Mammary epithelial cell (primary cell): ENCODE results near the gene CHKB.

Experiments used
- EZH2 ChIP-seq: IDR thresholded peaks from 2 replicates; pipeline ENCODE4 v1.6.1; 2012; ENCODE audit warnings: low read length, inconsistent platforms, borderline replicate concordance
- TF ChIP-seq, protein P1 (sequence below), 2 donors: IDR thresholded peaks in 1 of 2; conservative IDR thresholded peaks in 1 of 2; 2 replicates each; pipeline ENCODE4 v1.5.1; 2011 to 2012; ENCODE audit warnings: inconsistent platforms in 2 of 2, low read length in 2 of 2, mild to moderate bottlenecking in 2 of 2, control low read depth in 1 of 2, low read depth in 1 of 2; ENCODE audit not compliant: insufficient read depth in 1 of 2; ENCODE audit errors: extremely low read depth in 1 of 2

DNA sequence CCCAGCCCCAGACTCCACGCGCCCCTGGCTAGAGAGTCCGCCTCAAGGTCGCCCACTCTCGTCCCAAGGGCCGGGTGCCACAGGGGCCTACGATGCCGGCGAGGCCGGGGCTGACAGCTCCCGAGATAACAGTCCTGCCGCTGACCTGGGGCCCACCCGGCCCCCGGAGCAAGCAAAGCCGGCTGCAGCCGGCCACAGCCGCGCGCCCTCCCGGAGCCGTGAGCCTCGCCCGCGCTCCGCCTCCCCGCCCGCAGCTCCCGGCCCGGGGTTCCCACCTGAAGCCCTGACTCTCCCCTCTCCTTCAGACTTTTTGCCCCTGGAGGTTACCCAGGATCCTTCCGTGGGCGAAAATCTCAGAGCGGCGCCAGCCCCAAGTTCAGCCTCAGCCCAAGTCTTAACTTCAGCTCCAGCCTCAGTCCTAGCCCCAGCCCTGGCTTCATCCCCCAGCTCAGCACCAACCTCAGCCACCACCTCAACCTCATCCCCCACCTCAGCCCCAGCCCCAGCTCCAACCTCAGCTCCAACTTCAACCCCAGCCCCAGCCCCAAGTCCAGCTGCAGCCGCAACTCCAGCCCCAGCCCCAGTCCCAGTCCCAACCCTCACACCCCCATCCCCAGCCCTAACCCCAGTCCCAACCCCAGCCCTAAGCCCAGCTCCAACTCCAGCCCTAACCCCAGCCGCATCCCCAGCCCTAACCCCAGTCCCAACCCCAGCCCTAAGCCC is 35.2 kb downstream of the CHKB start:
- TF ChIP-seq, protein P1, sequence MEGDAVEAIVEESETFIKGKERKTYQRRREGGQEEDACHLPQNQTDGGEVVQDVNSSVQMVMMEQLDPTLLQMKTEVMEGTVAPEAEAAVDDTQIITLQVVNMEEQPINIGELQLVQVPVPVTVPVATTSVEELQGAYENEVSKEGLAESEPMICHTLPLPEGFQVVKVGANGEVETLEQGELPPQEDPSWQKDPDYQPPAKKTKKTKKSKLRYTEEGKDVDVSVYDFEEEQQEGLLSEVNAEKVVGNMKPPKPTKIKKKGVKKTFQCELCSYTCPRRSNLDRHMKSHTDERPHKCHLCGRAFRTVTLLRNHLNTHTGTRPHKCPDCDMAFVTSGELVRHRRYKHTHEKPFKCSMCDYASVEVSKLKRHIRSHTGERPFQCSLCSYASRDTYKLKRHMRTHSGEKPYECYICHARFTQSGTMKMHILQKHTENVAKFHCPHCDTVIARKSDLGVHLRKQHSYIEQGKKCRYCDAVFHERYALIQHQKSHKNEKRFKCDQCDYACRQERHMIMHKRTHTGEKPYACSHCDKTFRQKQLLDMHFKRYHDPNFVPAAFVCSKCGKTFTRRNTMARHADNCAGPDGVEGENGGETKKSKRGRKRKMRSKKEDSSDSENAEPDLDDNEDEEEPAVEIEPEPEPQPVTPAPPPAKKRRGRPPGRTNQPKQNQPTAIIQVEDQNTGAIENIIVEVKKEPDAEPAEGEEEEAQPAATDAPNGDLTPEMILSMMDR (conservative IDR thresholded peaks at IDR 0.05 in 1 of 2, IDR thresholded peaks at IDR 0.05 in 1 of 2; ENCODE audit: extremely low read depth in 1 of 2, insufficient read depth in 1 of 2, low read depth in 1 of 2, low read length in 2 of 2), result no peak
- no peak for TF ChIP-seq EZH2
